HCT116 (cell line): Measurements from ENCODE around the gene RGN. TPM values are rescaled to one million over a fixed set of nuclear protein-coding genes. Genes with fewer than 3 reads are reported as not detected.

Source experiments
- ATAC-seq: fragments of 200-7000 bp; cut with Tn5 transposase; 2 replicates; pipeline ENCODE4 v1.9.1; 2020; ENCODE audit warnings: mild to moderate bottlenecking, moderate library complexity
- BruUV-seq: library from RNA; stranded (reverse); fragments of 400-500 nt; replicated peaks from 2 replicates; lab custom pipeline; 2021; lab: Mats Ljungman, UMichigan
- CTCF ChIA-PET: fragments of 300-600 bp; sonication (Branson Sonifier 250); formaldehyde crosslinking; loops from one replicate; lab custom pipeline; 2021; ENCODE audit warnings: antibody characterized with exemption; lab: Charles Lee
- POLR2A ChIA-PET: fragments of 300-600, 350-600 bp; sonication (Branson Sonifier 250); formaldehyde crosslinking; loops from one replicate; lab custom pipeline; 2021; ENCODE audit warnings: antibody characterized with exemption; lab: Charles Lee
- RAD21 ChIA-PET, 2 experiments: fragments of 300-600 bp; sonication (Branson Sonifier 250); formaldehyde crosslinking; loops; one replicate each; lab custom pipeline; 2023; ENCODE audit warnings: low total read pairs in 2 of 2; ENCODE audit not compliant: uncharacterized antibody in 2 of 2, unreplicated experiment in 2 of 2, low non-redundant PET in 1 of 2; lab: Charles Lee
- DNase-seq: peaks from one replicate; pipeline ENCODE4 v3.0.0-alpha.2; 2010; ENCODE audit warnings: low read depth, low spot score
- H2AFZ ChIP-seq: fragments of 200-600 bp; shearing (Covaris generic), sonication (generic); 2 replicates; pipeline ENCODE4 v1.6.1; 2017; ENCODE audit warnings: low read depth, mixed run types, mixed read lengths, antibody characterized with exemption, low read length; ENCODE audit not compliant: poor library complexity, severe bottlenecking
- H3K27ac ChIP-seq: 2 replicates; pipeline ENCODE4 v1.5.1; 2012; ENCODE audit warnings: low read depth, low read length
- H3K27me3 ChIP-seq: fragments of 200-600 bp; sonication (generic); 2 replicates; pipeline ENCODE4 v1.6.1; 2016; ENCODE audit warnings: mixed run types, low read length, mixed read lengths; ENCODE audit not compliant: insufficient read depth
- H3K36me3 ChIP-seq, 2 experiments: fragments of 200-500 bp in 1 of 2; fragments of 200-600 bp in 1 of 2; sonication (Bioruptor generic) in 1 of 2; sonication (generic) in 1 of 2; 2 replicates each; pipeline versions ENCODE4 v1.5.1 to v1.6.1; 2014 to 2016; ENCODE audit warnings: low read length in 2 of 2, inconsistent platforms in 1 of 2, mixed read lengths in 1 of 2, mixed run types in 1 of 2; ENCODE audit not compliant: insufficient read depth in 2 of 2, control insufficient read depth in 1 of 2
- H3K4me1 ChIP-seq, 2 experiments: fragments of 200-600 bp in 1 of 2; sonication (generic) in 1 of 2; 2 replicates each; pipeline versions ENCODE4 v1.5.1 to v1.6.1; 2012 to 2017; ENCODE audit warnings: low read length in 2 of 2, inconsistent platforms in 1 of 2, mild to moderate bottlenecking in 1 of 2, mixed read lengths in 1 of 2, mixed run types in 1 of 2, moderate library complexity in 1 of 2; ENCODE audit not compliant: insufficient read depth in 2 of 2, control insufficient read depth in 1 of 2
- H3K4me2 ChIP-seq: fragments of 200-600 bp; sonication (generic); 2 replicates; pipeline ENCODE4 v1.6.1; 2017; ENCODE audit warnings: mixed run types, low read length, mixed read lengths
- H3K4me3 ChIP-seq, 2 experiments: fragments of 200-600 bp in 1 of 2; sonication (generic) in 1 of 2; replicated peaks in 1 of 2; 2 replicates each; pipeline ENCODE4 v1.5.1; 2011 to 2016; ENCODE audit warnings: low read length in 2 of 2, control low read depth in 1 of 2, low read depth in 1 of 2, mild to moderate bottlenecking in 1 of 2, mixed read lengths in 1 of 2, mixed run types in 1 of 2
- H3K79me2 ChIP-seq: fragments of 200-600 bp; sonication (generic); 2 replicates; pipeline ENCODE4 v1.6.1; 2017; ENCODE audit warnings: mild to moderate bottlenecking, mixed run types, low read length, moderate library complexity, mixed read lengths; ENCODE audit not compliant: insufficient read depth
- H3K9ac ChIP-seq: fragments of 200-600 bp; sonication (generic); 2 replicates; pipeline ENCODE4 v1.6.1; 2016; ENCODE audit warnings: low read length, mixed read lengths
- H3K9me2 ChIP-seq: fragments of 200-600 bp; sonication (generic), shearing (Covaris generic); 2 replicates; pipeline ENCODE4 v1.6.1; 2017; ENCODE audit warnings: mixed run types, mild to moderate bottlenecking, moderate library complexity; ENCODE audit not compliant: insufficient read depth
- H3K9me3 ChIP-seq, 2 experiments: fragments of 200-500 bp in 1 of 2; fragments of 200-600 bp in 1 of 2; sonication (Bioruptor generic) in 1 of 2; sonication (generic) in 1 of 2; 2 replicates each; pipeline ENCODE4 v1.6.1; 2014 to 2017; ENCODE audit warnings: low read length in 2 of 2, mixed read lengths in 2 of 2, inconsistent platforms in 1 of 2, low read depth in 1 of 2, mild to moderate bottlenecking in 1 of 2, mixed run types in 1 of 2, moderate library complexity in 1 of 2; ENCODE audit not compliant: control insufficient read depth in 1 of 2, insufficient read depth in 1 of 2
- H4K20me1 ChIP-seq: fragments of 200-600 bp; sonication (generic), shearing (Covaris generic); 2 replicates; pipeline ENCODE4 v1.6.1; 2017; ENCODE audit warnings: mixed run types, mild to moderate bottlenecking, moderate library complexity; ENCODE audit not compliant: insufficient read depth
- CBX3 ChIP-seq: IDR thresholded peaks from 2 replicates; pipeline ENCODE4 v1.6.1; 2012; ENCODE audit warnings: low read depth
- CEBPB ChIP-seq: IDR thresholded peaks from 2 replicates; pipeline ENCODE4 v1.6.1; 2012; ENCODE audit warnings: low read depth
- CTCF ChIP-seq, 3 experiments: fragments of 200-600 bp in 1 of 3; sonication (generic) in 1 of 3; IDR thresholded peaks in 2 of 3; conservative IDR thresholded peaks in 1 of 3; 2 replicates each; pipeline ENCODE4 v1.5.1; 2012 to 2017; ENCODE audit warnings: low read depth in 2 of 3, low read length in 2 of 3, antibody characterized with exemption in 1 of 3, borderline replicate concordance in 1 of 3, control low read depth in 1 of 3, mild to moderate bottlenecking in 1 of 3, mixed read lengths in 1 of 3, mixed run types in 1 of 3, moderate library complexity in 1 of 3; ENCODE audit not compliant: insufficient read depth in 1 of 3
- EGR1 ChIP-seq: IDR thresholded peaks from 2 replicates; pipeline ENCODE4 v1.6.1; 2012; ENCODE audit warnings: low read depth
- ELF1 ChIP-seq: IDR thresholded peaks from 2 replicates; pipeline ENCODE4 v1.6.1; 2012; ENCODE audit warnings: low read depth, borderline replicate concordance
- EZH2 ChIP-seq: fragments of 200-600 bp; sonication (generic); IDR thresholded peaks from 2 replicates; pipeline ENCODE4 v1.6.1; 2017; ENCODE audit warnings: antibody characterized with exemption, mixed run types
- EZH2phosphoT487 ChIP-seq: fragments of 200-600 bp; IDR thresholded peaks from 2 replicates; pipeline ENCODE4 v1.6.1; 2018; ENCODE audit warnings: antibody characterized with exemption, borderline replicate concordance
- FOSL1 ChIP-seq: IDR thresholded peaks from 2 replicates; pipeline ENCODE4 v1.6.1; 2012; ENCODE audit warnings: low read depth
- MAX ChIP-seq: IDR thresholded peaks from 2 replicates; pipeline ENCODE4 v1.6.1; 2012
- POLR2AphosphoS5 ChIP-seq: IDR thresholded peaks from 2 replicates; pipeline ENCODE4 v1.6.1; 2011; ENCODE audit warnings: mild to moderate bottlenecking, low read depth, low read length, moderate library complexity
- RAD21 ChIP-seq: IDR thresholded peaks from 2 replicates; pipeline ENCODE4 v1.6.1; 2012; ENCODE audit warnings: low read depth, mild to moderate bottlenecking
- SIN3A ChIP-seq: IDR thresholded peaks from 2 replicates; pipeline ENCODE4 v1.6.1; 2012; ENCODE audit warnings: low read depth
- SP1 ChIP-seq: IDR thresholded peaks from 2 replicates; pipeline ENCODE4 v1.6.1; 2012; ENCODE audit warnings: low read depth
- SRF ChIP-seq: IDR thresholded peaks from 2 replicates; pipeline ENCODE4 v1.6.1; 2012; ENCODE audit warnings: low read depth
- YY1 ChIP-seq: IDR thresholded peaks from 2 replicates; pipeline ENCODE4 v1.6.1; 2011; ENCODE audit warnings: low read length, low read depth, moderate library complexity, mild to moderate bottlenecking; ENCODE audit not compliant: insufficient replicate concordance; ENCODE audit errors: extremely low read depth
- ZNF274 ChIP-seq: fragments of 200-500 bp; sonication (Bioruptor generic); IDR thresholded peaks from 2 replicates; pipeline ENCODE4 v1.6.1; 2014; ENCODE audit warnings: mild to moderate bottlenecking, low read depth, low read length, inconsistent platforms
- intact Hi-C: fragments of 100-400 bp; cut with micrococcal nuclease; formaldehyde crosslinking; loops from 2 replicates; pipeline ENCODE4 v1.10.0; 2022
- total RNA-seq: library from RNA; stranded (reverse); gene quantifications from one replicate; pipeline ENCODE4 v1.2.1, GENCODE V29; 2021; ENCODE audit not compliant: unreplicated experiment
- TF ChIP-seq, protein P1 (sequence below): IDR thresholded peaks from 2 replicates; pipeline ENCODE4 v1.6.1; 2012; ENCODE audit warnings: low read depth

Gene RGN
- total RNA-seq, 1 experiment from 2014 or later, result not detected

DNA sequence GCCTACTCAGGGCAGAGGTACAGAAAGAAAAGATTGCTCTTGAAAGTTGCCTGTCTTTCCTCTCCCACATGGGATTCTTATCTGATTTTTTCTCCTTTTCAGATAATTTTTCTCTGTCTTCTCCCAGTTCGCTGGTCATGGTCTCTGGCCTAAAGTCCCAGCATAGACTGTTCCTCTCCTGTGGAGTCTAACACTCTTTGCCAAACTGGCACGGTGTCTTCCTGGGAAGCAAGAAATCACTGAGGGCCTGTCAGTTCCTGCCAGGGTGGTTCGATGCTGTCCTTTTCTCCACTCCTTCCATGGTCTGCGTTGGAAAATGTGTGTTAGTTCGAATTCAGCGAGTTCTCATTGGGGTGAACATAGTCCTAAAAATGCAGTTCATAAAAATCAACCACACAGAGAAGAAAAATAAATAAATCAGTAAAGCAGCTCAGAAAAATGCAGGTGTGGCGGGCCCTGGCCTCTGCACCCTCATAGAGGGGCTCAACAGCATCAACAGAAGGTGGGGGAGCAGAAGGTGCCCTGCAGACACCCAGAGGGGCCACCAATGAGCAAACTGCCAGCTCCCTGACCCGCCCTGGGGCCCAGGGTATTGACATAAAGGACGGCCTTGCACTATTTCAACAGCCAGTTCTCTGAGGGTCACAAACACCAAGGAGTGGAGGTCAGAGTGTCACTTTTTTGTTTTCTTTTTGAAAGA is 2.1 kb downstream of the RGN start:
- Histone ChIP-seq H3K4me2 (no peak overlapping the region), H3K36me3 (no peaks in the 10 kb centered on the region), H3K27me3 (no peaks in the 10 kb centered on the region), H3K9ac (no peak overlapping the region), H3K79me2 (no peaks in the 10 kb centered on the region), H4K20me1 (no peaks in the 10 kb centered on the region), H3K4me3 (no peak overlapping the region), H3K27ac (no peak overlapping the region), H3K9me2 (no peaks in the 10 kb centered on the region), H3K9me3 (no peaks in the 10 kb centered on the region), H2AFZ (no peak overlapping the region), H3K4me1 (no peaks in the 10 kb centered on the region)
- ATAC-seq, result no peak
- ChIA-PET RAD21 (no interaction called here), POLR2A (no interaction called here), CTCF (interaction anchor here (1.2 kb wide), 1 partner anchor 13 kb away, joined by 3 read pairs; no protein-coding TSS in a partner anchor)
- no peak for DNase-seq
- intact Hi-C loops, result no loop called here
- TF ChIP-seq CEBPB (no peak), MAX (no peak), EZH2 (no peak), CTCF (IDR thresholded peaks at IDR 0.05 in 2 of 3, conservative IDR thresholded peaks at IDR 0.05 in 1 of 3; ENCODE audit: borderline replicate concordance in 1 of 3, insufficient read depth in 1 of 3, low read depth in 2 of 3, low read length in 2 of 3) (no peak), SP1 (no peak), EGR1 (no peak), POLR2AphosphoS5 (no peak), FOSL1 (no peak), ELF1 (no peak), YY1 (no peak), SIN3A (no peak), ZNF274 (no peak), RAD21 (no peak), SRF (no peak), CBX3 (no peak), EZH2phosphoT487 (no peak)
- TF ChIP-seq, protein P1, sequence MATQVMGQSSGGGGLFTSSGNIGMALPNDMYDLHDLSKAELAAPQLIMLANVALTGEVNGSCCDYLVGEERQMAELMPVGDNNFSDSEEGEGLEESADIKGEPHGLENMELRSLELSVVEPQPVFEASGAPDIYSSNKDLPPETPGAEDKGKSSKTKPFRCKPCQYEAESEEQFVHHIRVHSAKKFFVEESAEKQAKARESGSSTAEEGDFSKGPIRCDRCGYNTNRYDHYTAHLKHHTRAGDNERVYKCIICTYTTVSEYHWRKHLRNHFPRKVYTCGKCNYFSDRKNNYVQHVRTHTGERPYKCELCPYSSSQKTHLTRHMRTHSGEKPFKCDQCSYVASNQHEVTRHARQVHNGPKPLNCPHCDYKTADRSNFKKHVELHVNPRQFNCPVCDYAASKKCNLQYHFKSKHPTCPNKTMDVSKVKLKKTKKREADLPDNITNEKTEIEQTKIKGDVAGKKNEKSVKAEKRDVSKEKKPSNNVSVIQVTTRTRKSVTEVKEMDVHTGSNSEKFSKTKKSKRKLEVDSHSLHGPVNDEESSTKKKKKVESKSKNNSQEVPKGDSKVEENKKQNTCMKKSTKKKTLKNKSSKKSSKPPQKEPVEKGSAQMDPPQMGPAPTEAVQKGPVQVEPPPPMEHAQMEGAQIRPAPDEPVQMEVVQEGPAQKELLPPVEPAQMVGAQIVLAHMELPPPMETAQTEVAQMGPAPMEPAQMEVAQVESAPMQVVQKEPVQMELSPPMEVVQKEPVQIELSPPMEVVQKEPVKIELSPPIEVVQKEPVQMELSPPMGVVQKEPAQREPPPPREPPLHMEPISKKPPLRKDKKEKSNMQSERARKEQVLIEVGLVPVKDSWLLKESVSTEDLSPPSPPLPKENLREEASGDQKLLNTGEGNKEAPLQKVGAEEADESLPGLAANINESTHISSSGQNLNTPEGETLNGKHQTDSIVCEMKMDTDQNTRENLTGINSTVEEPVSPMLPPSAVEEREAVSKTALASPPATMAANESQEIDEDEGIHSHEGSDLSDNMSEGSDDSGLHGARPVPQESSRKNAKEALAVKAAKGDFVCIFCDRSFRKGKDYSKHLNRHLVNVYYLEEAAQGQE, result no peak
- BruUV-seq, result no TSS peak
